ENCODE data around the gene HLA-DQA2. TPM values are rescaled to one million over a fixed set of nuclear protein-coding genes. Genes with fewer than 3 reads are reported as not detected.
"Not testable (repeated sequence)": the region's sequence is repeated elsewhere in the genome, so short reads cannot be mapped to it uniquely, and the experiment has no call there.

Gene HLA-DQA2
- total RNA-seq, 1 donor, result not detected

DNA sequence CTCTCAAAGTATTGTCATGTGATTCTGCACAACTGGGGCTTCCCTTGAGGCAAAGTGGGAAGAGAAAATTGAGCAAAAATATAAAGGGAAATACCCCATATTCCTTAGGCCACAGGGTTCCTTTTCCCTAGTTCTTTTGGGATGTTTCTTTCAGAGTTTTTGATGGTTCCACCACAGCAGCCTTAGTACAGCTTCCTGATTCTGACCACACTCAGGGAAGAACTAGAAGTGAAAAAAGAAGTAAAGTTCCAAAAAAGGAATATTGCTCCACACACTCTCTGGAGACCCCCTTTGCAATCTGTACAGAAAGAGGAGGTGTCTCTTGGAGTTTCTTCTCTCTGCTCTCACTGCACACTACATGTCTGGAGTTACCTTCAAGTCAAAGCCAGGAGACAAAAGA is 27.9 kb upstream of the HLA-DQA2 start:
- TF ChIP-seq, protein P1, sequence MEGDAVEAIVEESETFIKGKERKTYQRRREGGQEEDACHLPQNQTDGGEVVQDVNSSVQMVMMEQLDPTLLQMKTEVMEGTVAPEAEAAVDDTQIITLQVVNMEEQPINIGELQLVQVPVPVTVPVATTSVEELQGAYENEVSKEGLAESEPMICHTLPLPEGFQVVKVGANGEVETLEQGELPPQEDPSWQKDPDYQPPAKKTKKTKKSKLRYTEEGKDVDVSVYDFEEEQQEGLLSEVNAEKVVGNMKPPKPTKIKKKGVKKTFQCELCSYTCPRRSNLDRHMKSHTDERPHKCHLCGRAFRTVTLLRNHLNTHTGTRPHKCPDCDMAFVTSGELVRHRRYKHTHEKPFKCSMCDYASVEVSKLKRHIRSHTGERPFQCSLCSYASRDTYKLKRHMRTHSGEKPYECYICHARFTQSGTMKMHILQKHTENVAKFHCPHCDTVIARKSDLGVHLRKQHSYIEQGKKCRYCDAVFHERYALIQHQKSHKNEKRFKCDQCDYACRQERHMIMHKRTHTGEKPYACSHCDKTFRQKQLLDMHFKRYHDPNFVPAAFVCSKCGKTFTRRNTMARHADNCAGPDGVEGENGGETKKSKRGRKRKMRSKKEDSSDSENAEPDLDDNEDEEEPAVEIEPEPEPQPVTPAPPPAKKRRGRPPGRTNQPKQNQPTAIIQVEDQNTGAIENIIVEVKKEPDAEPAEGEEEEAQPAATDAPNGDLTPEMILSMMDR (IDR thresholded peaks at IDR 0.05; ENCODE audit: insufficient read depth, low read length), result no peak
- no peak for DNase-seq (ENCODE audit: low read depth)
- H3K4me3 ChIP-seq (ENCODE audit: low read depth, low read length), result no peak overlapping the region

DNA sequence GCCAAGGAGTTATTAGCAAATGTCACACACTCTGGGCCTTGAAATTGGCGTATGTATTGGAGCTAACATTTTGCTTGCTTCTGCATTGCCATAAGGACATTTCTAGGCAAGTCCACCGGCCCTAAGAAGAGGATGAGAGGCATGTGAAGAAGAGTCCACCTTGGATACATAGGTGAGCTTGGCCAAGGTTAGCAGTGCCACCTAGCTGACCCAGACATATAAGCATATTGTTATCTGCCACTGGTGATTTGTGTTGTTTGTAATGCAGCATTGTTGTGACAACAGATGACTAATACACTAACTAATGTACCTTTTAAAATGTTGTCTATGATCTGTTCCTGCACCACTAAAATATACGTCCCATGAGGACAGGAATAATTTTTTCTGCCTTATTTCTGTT is 24.8 kb upstream of the HLA-DQA2 start:
- no peak for DNase-seq (ENCODE audit: low read depth)
- H3K4me3 ChIP-seq (ENCODE audit: low read depth, low read length), result no peak overlapping the region
- TF ChIP-seq, protein P1 (IDR thresholded peaks at IDR 0.05; ENCODE audit: insufficient read depth, low read length), result no peak

DNA sequence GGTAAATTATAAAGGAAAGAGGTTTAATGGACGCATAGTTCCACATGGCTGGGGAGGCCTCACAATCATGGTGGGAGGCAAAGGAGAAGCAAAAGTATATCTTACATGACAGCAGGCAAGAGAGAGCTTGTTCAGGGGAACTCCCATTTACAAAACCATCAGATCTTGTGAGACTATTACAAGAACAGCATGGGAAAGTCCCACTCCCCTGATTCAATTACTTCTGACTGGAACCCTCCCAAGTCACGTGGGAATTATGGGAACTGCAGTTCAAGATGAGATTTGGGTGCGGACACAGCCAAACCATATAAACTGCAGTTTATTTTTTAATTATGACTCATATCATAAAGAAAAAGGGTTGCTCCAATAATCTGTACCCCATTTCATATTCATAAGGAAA is 22.3 kb upstream of the HLA-DQA2 start:
- no peak for DNase-seq (ENCODE audit: low read depth)
- H3K4me3 ChIP-seq (ENCODE audit: low read depth, low read length), result no peak overlapping the region
- TF ChIP-seq, protein P1 (IDR thresholded peaks at IDR 0.05; ENCODE audit: insufficient read depth, low read length), result no peak

DNA sequence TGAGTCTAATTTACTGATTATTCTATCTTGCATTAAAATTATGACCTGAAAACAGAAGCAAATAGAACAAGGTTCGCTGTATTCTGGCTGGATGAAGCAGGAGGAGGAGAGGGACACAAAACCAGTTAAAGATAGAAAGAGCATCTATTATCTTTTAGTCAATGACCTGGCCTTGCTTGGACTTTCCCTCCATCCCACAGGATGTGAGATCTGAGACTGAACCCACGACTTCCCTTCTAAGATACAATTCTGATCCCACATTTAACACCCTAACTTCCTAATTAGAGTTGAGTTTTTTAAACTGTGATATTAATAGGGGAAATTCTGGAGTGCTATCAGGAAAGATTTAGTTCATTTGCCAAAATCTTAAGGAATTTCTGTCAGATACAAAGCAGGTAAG is 3.1 kb upstream of the HLA-DQA2 start:
- DNase-seq (ENCODE audit: low read depth), result no peak
- TF ChIP-seq, protein P1 (IDR thresholded peaks at IDR 0.05; ENCODE audit: insufficient read depth, low read length), result no peak
- no peak overlapping the region for H3K4me3 ChIP-seq (ENCODE audit: low read depth, low read length)

DNA sequence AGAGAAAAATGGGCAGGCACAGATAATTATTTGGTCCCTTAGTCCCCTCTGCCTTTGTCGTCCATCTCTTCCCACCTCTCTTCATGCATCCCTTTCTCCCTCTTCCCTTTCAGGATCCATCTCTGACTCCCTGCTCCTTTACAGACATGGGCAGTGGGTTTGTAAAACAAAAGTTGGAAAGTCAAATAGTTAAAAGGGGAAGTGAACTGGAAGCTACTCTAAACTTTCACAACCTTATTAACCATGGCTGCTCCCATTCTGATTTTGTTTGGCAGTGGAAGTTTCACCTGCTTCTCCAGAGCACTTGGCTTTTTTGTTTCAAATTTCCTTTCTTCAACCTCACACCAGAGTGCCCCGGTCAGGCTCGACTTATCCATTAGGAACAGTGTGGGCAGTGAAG is 1.2 kb downstream of the HLA-DQA2 start:
- TF ChIP-seq, protein P1 (IDR thresholded peaks at IDR 0.05; ENCODE audit: insufficient read depth, low read length), result no peak
- H3K4me3 ChIP-seq (ENCODE audit: low read depth, low read length), result no peak overlapping the region
- DNase-seq (ENCODE audit: low read depth), result no peak

DNA sequence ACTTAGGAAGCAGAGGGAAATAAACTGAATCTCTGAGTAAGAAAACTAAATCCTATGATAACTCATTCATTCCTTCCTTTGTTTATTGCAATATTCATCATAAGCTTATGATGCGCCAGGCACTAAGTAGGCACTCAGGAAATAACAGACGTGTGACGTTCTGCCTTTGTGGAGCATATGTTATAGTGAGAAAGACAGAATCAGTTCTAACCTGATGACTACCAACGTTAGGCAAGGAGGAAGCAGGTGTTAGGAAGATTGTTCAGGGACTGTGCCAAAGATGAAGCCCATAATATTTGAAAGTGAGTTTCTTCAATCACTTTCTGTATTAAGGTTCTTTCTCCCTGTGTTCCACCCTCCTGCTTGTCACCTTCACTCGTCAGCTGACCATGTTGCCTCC is 3.6 kb downstream of the HLA-DQA2 start:
- no peak for DNase-seq (ENCODE audit: low read depth)
- TF ChIP-seq, protein P1 (IDR thresholded peaks at IDR 0.05; ENCODE audit: insufficient read depth, low read length), result no peak
- H3K4me3 ChIP-seq (ENCODE audit: low read depth, low read length), result no peak overlapping the region

DNA sequence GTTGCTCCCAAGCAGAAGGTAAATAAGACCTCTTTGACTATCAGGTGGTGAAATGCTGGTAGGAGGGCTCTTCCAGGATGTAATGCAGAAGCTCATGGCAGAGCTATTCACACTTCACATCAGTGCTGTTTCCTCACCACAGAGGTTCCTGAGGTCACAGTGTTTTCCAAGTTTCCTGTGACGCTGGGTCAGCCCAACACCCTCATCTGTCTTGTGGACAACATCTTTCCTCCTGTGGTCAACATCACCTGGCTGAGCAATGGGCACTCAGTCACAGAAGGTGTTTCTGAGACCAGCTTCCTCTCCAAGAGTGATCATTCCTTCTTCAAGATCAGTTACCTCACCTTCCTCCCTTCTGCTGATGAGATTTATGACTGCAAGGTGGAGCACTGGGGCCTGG is 4.5 kb downstream of the HLA-DQA2 start:
- H3K4me3 ChIP-seq (ENCODE audit: low read depth, low read length); DNase-seq (ENCODE audit: low read depth): not testable (repeated sequence)
